ENCODE measurements around the gene SEZ6L.
A peak's percentile ranks its signal among the peaks of the same experiment; 100 is the strongest.

Gene SEZ6L

DNA sequence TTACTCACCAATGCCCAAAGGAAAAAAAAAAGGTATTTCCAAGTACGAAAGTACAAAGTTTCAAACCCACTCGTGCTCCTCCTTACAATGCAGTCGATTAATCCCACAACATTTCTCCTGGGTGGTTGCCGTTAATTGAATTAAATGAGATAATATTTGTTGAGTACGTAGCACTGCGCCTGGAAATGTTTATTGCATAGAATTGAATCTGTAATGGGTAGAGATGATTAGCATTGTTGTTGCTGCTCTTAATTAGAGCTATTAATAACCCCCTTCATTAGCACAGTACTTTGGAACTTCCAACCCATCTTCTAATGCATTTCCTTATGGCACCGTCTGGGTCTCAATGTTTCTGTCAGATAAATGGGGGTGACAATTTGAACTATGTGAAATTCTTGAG lies 77.3 kb downstream of the SEZ6L start:
- DNase-seq = no peak

DNA sequence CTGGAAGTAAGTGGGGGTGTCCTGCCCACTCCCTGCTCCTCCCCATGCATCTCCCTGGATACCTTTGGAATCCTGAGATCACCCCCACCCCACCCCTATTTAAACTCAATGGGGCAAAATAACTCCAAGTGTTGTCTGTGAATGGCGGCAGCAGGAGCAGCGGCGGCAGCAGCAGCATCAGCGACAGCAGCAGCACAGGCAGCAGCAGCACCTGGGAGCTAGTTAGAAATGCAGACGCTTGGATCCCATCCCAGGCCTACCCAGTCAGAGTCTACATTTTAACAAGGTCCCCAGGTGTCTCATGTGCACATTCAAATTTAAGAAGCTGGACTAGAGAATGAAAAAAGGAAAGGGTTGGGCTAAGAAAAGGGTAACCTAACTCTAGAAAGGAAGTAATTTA lies 82.6 kb downstream of the SEZ6L start:
- DNase-seq = no peak

DNA sequence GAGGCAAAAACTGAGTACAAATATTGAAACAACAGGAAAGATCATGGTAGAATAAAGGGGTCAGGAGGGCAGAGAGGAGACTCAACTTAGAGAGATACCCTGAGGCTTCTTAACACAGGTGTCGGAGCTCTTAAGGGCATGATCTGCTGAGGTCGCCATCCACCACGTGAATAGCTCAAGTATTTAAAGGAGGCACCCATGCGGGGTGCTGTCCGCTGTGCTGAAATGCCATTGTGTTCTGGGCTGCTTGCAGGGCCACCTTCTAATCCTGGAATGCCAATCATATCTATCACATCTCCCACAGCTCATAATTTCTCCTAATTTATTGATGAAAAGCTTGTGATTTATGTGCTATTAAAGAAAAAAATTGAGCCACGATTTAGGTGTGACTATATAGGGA lies 90.2 kb downstream of the SEZ6L start:
- DNase-seq = no peak

DNA sequence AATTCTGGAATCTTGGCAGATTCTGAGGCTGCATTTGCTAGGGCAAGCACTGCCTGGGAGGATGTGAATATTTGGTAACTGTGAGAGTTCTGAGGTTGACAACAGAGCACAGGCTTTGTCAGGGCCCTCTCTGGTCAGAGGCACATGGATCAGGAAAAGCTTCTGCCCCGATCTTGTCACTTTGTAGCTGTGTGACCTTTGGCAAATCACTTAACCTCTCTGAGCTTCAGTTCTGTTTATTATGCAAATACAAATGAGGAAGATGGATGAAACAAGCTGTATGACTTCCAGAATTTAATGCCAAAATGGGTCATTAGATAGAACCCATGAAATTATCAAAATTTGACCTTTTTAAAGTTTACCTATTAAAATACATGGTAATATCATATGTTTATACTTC lies 94.9 kb downstream of the SEZ6L start:
- DNase-seq = no peak

DNA sequence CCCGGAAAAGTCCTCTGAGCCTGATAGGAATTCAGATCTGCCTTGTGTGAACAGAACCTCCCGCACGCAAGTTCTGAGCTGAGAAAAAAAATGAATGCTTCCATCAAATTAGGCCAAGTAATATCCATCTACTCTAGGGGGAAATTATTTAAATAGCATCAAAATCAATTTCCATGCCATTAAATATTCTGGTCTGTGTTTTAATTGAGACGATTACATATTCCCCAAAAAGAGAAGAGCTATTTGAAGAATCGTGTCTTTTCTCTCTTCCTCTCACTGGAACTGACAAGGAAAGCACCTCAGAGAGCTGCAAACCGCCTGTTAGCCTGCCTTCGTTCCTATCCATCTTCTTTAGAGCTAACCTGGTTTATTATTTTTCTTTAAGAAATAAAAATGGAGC lies 96.0 kb downstream of the SEZ6L start:
- DNase-seq = no peak

DNA sequence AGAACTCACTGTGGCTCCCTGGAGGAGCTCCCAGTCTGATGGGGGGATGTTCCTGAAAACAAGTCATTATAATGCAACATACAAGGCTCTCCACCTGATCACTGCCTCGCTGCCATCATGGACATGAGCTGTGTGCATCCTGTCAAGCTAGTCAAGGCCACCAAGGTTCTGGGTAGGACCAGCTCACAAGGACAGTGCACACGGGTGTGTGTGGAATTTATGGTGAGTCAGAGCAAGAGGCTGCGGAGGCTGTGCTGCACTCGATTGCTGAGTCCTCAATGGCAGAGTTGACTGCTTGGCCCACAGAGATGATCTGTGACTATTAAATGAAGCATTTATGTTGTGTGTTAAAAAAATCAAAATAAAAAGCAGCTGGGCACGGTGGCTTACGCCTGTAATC lies 96.6 kb downstream of the SEZ6L start:
- DNase-seq = no peak

DNA sequence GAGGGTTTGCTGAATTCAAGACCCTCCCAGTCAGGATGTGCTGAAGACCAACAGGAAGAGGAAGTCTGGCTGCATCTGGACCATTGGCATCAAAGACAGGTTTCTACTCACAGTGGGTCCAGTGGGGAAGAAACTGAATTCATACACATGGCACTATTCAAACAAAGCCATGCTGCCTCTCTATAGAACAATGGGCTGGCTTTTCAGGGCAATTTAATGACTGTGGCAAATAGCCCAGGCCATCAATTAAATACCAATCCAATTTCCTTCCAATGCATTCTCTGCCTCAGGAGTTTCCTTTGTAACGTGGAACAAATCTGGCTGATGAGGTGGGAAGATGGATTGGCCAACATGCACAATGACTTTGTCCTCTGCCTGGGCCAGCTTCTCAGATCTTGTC lies 98.6 kb downstream of the SEZ6L start:
- peak; percentile 87 for DNase-seq

DNA sequence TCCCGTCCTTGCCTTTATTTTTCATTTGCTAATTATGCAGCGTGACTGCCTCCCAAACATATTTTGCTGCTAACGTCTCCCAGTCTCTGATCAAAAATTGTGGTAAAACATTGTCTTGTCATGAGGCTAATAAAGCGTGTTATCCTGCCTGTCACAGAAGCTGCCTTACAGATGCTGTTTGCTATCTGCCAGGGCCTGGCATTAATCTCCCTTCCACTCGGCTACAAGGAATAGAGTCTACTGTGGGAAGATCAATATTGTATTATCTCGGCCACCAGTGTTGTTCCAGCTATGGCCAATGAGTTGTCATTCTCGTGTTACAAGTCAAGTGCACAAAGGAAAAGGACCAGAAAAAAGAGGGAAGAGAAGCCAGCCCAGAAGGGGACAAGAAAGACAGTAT lies 100.3 kb downstream of the SEZ6L start:
- DNase-seq = no peak

DNA sequence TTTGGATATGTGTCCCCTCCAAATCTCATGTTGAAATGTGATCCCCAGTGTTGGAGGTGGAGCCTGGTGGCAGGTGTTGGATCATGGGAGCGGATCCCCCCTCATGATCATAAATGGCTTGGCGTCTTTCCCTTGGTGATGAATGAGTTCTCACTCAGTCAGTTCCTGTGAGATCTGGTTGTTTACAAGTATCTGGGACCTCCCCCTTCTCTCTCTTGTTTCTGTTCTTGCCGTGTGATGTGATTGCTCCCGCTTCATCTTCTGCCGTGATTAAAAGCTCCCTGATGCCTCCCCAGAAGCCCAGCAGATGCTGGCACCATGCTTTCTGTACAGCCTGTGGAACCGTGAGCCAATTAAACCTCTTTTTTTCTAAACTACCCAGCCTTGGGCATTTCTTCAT lies 102.2 kb downstream of the SEZ6L start:
- DNase-seq = peak; percentile 6

DNA sequence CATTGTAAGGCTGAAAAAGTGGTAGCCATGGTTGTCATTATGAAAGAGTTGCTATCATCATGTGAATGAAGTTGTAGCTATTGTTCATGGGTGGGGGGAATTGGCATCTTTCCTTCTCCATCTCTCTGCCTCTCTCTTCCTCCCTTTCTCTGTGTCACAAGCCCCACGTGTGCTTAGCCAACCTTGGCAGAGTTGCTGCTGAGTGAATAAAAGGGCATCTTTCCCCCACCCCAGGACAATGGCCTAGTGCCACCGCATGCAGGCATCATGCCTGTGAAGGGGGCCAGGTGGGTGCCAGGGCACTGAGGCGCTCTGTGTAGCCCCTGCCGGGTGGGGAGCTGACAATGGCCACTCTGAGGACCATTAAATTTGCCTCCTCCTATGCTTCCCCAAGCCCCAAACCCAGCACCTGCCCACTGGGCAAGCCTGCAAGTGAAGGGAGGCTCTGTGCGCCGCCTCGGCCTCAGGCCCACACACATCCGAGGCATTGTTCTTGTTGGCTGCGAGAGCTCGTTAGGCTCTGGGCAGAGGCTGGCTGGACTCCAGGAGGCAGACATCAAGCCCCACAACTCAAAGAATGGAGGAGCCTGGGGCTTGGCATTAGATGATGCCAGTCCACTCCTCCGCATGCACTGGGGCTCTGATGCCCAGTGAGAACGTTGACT lies 103.9 kb downstream of the SEZ6L start:
- peak; percentile 39 for DNase-seq

DNA sequence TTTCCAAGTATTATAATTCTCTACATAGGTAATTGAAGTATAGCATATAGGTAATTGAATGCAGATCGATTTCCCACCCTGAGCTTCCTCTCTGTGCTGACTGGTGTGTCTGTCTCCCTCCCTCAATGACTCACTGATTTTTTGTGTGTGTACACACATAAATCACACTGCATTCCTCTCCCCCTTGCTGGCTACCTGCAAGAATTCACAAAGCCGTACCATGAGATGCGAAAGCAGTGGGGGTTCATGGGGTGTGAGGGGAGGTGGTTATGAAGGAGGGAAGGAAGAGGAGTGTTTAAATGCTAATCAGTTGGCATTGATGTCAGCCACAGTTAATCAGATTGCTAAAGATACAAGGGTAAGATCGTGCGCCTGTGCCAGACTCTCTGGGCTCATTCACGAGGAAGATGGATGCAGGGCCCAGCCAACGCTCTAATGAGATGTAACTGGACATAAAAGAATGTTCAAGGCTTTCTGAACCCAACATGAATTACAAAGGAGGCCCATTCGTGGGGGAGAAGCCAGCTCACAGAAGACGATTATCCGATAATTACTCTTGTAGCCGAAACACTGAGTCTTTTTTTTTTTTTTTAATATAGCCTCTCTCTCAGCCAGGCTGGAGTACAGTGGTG lies 107.4 kb downstream of the SEZ6L start:
- no peak for DNase-seq

DNA sequence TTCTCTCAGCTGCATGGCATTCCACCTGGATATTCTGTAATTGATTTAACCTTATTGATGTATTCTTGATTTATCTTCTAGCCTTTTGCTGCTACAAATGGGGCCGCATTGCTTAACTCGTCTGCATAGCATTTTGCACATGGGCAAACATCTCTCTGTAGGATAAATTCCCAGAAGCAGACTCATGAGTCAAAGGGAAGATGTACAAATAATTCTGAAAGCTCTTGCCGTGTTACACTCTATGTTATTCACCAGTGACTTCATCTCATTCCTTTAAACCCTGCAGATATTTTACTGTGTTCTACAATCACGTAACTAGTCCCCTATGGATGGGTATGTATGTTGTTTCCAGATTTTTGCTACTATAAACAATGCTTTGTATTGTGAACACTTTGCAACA lies 112.7 kb downstream of the SEZ6L start:
- no peak for DNase-seq

DNA sequence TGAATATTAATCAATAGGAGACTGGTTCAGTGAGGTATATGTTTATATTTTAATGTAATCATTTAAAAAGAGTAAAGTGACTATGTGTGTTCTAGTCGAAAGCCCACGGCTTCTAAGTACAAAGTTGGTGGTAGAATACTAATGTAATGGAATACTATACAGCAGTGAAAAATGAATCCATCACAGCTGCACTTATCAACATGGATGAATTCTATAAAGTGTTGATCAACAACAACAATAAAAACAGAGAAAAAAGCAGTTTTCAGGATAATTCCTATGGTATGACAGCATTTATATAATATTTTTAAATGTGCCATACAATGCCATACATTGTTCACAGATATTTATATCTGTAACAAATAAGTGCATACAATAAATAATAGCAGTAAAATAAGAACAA lies 114.1 kb downstream of the SEZ6L start:
- no peak for DNase-seq

DNA sequence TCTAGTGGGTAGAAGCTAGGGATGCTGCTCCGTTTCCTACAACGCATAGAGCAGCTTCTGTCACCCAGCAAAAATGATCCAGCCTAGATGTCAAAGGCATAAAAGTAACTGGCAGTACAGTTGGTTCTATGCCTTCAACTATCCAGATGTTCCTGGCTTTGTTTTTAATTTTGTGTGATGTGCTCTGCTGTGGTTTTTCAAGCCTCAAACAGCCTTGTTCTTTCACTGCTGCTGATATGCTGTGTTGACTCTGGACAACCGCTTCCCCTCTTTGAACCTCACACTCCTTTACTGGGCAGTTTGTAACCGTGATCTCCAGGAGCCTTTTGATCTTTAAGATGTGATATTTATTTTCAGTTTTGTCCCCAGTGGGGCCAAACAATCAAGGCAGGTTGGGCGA lies 116.4 kb downstream of the SEZ6L start:
- no peak for DNase-seq

DNA sequence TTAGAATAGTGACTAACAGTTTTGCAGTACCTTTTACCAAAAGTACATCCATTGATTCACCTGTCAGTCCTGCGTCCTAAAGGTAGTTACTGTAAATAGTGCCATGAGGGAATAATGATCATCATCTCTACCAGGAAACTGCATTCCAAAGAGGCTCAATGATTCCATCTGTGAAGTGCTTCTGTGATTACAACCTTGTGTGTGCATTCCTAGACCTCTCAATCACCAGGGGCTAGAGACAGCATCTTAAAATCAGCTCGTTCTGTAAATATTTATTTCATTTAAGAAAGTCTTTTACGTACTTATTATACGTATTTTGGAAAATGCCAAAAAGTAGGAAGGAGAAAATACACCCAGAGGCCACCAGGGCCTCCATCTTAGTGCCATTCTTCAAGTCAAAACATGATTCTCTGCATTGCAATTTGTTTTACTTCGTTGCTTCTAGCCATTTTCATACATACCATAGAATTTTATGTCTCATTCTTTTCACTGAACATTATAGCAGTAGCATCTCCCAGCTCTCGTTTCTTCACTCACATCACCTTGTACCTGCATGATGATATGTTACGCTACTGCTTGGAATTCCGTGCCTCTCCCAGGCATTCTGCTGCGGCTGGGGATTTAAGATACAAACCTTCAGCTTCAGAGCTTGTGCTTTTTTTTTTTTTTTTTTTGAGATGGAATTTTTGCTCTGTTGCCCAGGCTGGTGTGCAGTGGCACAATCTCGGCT lies 117.0 kb downstream of the SEZ6L start:
- DNase-seq = no peak

DNA sequence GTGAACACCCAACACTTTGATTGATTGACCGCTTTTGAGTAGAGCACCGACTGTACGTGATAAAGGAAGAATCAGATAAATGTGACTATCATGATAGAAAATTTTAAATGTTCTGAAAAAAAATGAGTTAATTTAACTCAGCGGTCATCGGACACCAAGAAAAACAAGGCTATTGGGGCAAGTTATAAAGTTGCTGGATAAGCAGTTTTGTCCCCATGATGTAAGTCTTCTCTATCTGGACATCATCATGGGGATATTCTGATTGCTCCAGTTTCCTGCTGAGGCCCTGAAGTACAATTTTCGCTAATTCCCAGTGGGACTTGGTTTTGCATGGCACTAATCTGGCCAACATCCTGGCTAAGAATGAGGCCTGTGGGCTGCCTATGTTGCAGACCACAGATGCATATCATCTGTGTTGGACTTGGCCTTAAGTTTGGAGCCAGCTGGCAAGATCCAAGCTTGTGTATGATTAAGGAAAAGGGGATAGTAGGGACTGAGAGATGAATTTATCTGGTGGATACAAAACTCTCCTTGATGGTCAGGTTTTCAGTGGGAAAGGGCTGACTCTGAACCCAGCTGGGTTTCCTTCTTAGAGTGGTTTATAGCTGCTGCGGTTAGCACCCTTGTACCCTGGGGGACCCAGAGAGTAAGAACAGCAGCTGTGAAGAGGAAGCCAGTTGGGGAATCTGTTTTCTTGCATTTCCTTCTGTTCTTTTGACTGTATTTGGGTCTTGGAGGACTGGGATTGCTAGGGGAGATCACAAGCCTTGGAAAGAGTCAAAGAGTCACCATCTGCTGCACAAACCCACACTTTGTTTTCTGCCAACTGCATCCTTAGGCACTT lies 118.3 kb downstream of the SEZ6L start:
- DNase-seq = no peak

DNA sequence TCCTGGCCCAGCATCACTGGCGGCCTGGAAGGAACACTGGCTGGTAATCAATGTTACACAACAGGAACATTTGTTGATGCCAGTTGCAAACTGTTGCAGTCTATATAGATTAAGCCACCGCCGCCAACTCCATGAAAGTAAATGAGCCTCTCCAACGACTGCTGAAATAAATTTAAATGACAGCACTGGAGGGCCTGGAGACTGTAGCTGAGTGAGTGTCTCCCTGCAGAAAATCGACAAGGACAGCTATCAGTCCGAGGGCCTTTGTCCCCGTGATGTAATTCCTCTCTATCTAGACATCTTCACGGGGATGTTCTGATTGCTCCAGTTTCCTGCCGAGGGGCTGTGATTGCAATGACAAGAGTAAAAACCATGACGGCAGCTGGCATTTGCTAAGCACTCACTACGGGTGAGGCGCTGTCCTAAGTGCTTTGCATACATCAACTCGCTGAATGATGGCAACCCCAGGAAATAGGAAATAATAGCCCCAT lies 120.4 kb downstream of the SEZ6L start:
- DNase-seq = no peak

DNA sequence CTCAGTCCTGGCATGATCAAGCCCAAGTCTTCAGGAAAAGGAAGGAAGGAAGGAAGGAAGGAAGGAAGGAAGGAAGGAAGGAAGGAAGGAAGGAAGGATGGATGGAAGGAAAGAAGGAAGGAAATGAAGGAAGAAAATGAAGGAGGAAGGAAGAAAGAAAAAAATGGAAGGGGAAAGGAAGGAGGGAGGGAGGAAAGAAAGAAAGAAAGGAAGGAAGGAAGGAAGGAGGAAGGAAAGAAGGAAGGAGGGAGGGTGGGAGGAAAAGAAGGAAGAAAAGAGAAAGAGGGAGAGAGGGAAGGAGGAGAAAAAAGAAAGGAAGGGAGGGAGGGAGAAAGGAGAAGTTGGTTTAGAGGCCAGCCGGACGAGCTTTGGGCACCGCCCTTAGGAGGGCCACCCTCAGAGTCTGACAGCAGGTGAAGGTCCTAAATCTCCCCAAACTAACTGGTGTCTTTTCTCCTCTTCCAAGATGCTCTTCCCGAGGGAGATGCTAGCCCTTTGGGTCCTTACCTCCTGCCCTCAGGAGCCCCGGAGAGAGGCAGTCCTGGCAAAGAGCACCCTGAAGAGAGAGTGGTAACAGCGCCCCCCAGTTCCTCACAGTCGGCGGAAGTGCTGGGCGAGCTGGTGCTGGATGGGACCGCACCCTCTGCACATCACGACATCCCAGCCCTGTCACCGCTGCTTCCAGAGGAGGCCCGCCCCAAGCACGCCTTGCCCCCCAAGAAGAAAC lies 122.8 kb downstream of the SEZ6L start:
- DNase-seq = no peak

DNA sequence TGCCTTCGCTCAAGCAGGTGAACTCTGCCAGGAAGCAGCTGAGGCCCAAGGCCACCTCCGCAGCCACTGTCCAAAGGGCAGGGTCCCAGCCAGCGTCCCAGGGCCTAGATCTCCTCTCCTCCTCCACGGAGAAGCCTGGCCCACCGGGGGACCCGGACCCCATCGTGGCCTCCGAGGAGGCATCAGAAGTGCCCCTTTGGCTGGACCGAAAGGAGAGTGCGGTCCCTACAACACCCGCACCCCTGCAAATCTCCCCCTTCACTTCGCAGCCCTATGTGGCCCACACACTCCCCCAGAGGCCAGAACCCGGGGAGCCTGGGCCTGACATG lies 123.4 kb downstream of the SEZ6L start:
- DNase-seq = no peak

DNA sequence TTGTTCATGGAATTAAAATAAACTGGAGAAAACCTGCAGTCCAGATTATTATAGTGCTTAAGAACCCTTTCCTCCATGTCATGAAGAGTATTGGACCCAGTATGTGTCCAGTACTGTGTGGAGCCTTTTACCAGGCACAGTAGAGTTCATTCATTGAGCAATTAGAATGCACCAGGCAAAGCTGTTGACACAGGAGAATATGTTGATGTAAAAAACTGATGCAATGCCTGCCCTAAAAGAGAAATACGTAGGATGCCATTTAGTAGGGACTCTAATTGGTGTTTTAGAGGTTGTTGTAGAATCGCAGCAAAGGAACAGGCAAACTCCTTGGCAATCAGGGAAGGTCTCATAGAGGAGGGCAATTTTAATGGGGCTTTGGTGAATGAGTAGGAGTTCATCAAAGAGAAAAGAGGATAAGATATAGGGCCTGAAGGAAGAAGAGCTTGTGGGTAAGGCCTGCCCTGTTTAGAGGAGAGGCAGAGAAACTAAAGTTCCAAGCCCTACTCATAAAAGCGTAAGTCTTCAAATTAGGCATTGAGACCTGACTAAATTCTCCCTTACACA lies 126.4 kb downstream of the SEZ6L start:
- no peak for DNase-seq

DNA sequence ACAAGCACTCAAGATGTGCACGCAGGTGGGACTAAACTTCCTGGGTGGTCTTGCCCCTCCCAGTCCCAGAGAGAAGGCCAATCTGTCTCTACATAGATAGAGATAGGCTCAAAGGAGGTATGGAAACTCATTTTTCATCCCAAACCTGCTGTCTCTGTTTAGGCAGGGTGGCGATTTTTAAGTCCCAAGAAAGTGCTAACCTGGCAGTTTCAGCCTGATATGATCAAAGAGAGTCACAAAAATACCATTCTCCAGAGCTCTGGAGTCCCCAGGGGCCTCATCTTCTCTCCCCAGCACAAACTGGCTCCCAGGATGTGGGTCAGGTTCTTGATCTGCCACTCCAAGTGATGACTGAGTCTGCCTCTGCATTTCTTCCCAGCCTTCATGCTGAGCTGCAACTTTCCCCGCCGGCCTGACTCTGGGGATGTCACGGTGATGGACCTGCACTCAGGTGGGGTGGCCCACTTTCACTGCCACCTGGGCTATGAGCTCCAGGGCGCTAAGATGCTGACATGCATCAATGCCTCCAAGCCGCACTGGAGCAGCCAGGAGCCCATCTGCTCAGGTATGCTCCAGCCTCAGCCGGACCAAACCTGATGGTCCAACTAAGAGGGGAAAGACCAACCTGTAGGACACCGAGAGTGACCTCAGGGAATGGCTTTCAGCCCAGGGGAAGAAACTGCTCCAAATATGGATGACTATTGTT lies 129.5 kb downstream of the SEZ6L start:
- no peak for DNase-seq

DNA sequence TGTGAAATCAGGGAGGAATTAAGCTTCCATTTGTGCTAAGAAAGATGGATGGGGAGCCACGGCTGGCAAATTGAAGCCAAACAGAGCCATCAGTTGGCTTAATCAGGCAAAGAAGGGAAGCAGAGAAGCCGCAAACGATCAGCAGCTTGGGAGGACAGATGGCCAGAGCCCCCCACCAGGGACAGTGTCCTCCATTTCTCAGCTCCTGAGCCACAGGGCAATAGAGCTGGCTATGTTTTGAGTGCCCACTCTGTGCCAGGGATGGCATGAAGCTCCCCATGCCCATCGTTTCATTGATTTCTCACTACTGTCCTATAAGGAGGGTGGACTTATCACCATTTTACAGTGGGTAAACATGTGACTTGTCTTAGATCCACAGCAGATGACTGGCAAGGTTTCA lies 133.5 kb downstream of the SEZ6L start:
- no peak for DNase-seq

Data from NCI-H1105 treated with DMSO at 0.1 percent for 48 hours (cell line).